ENCODE data around the gene BDNF.

The BDNF gene

GRCh38 chr11:27723687-27724086 is 23.4 kb upstream of the BDNF start:
- TF ChIP-seq TAF1 (IDR thresholded peaks at IDR 0.05; ENCODE audit: borderline replicate concordance, insufficient read depth, low read length) (no peak), FOXP2 (optimal IDR thresholded peaks at IDR 0.05; ENCODE audit: borderline replicate concordance, extremely low read depth, extremely low read length, insufficient read depth) (no peak), POLR2AphosphoS5 (IDR thresholded peaks at IDR 0.05; ENCODE audit: low read depth, low read length) (no peak), SIN3A (IDR thresholded peaks at IDR 0.05; ENCODE audit: borderline replicate concordance, insufficient read depth, low read length) (no peak), REST (IDR thresholded peaks at IDR 0.05; ENCODE audit: insufficient read depth in 1 of 2, low read depth in 2 of 2, low read length in 2 of 2) (no peak)

GRCh38 chr11:27722953-27723344 is 22.7 kb upstream of the BDNF start:
- no peak for TF ChIP-seq POLR2AphosphoS5 (IDR thresholded peaks at IDR 0.05; ENCODE audit: low read depth, low read length)
- no peak for TF ChIP-seq TAF1 (IDR thresholded peaks at IDR 0.05; ENCODE audit: borderline replicate concordance, insufficient read depth, low read length)
- TF ChIP-seq REST (IDR thresholded peaks at IDR 0.05; ENCODE audit: insufficient read depth in 1 of 2, low read depth in 2 of 2, low read length in 2 of 2): no peak
- no peak for TF ChIP-seq FOXP2 (optimal IDR thresholded peaks at IDR 0.05; ENCODE audit: borderline replicate concordance, extremely low read depth, extremely low read length, insufficient read depth)
- no peak for TF ChIP-seq SIN3A (IDR thresholded peaks at IDR 0.05; ENCODE audit: borderline replicate concordance, insufficient read depth, low read length)

- TF ChIP-seq REST (IDR thresholded peaks at IDR 0.05; ENCODE audit: insufficient read depth in 1 of 2, low read depth in 2 of 2, low read length in 2 of 2): peak; percentile 6 to 64; a peak in 2 of 4 replicates
- no peak for TF ChIP-seq TAF1 (IDR thresholded peaks at IDR 0.05; ENCODE audit: borderline replicate concordance, insufficient read depth, low read length)
- TF ChIP-seq FOXP2 (optimal IDR thresholded peaks at IDR 0.05; ENCODE audit: borderline replicate concordance, extremely low read depth, extremely low read length, insufficient read depth): no peak
- no peak for TF ChIP-seq SIN3A (IDR thresholded peaks at IDR 0.05; ENCODE audit: borderline replicate concordance, insufficient read depth, low read length)
Measured at GRCh38 chr11:27722117-27722952, 22.1 kb upstream of the BDNF start.

- no peak for TF ChIP-seq POLR2AphosphoS5 (IDR thresholded peaks at IDR 0.05; ENCODE audit: low read depth, low read length)
- no peak for TF ChIP-seq SIN3A (IDR thresholded peaks at IDR 0.05; ENCODE audit: borderline replicate concordance, insufficient read depth, low read length)
- no peak for TF ChIP-seq FOXP2 (optimal IDR thresholded peaks at IDR 0.05; ENCODE audit: borderline replicate concordance, extremely low read depth, extremely low read length, insufficient read depth)
- TF ChIP-seq TAF1 (IDR thresholded peaks at IDR 0.05; ENCODE audit: borderline replicate concordance, insufficient read depth, low read length): no peak
- TF ChIP-seq REST (IDR thresholded peaks at IDR 0.05; ENCODE audit: insufficient read depth in 1 of 2, low read depth in 2 of 2, low read length in 2 of 2): peak in 1 of 2 experiments; percentile 37; a peak in 1 of 4 replicates
Measured at GRCh38 chr11:27721264-27722116, 21.2 kb upstream of the BDNF start.
